Activated T-helper 1 cell treated with Interleukin-2 at 50 U/mL for 16 hours (primary cell): ENCODE results near the gene KRTAP12-4.
"Not testable (repeated sequence)": the region's sequence is repeated elsewhere in the genome, so short reads cannot be mapped to it uniquely, and the experiment has no call there.

Experiments used
- DNase-seq: peaks from one replicate; pipeline ENCODE4 v3.0.0-alpha.2; 2020; ENCODE audit warnings: low read depth

KRTAP12-4 gene

DNA sequence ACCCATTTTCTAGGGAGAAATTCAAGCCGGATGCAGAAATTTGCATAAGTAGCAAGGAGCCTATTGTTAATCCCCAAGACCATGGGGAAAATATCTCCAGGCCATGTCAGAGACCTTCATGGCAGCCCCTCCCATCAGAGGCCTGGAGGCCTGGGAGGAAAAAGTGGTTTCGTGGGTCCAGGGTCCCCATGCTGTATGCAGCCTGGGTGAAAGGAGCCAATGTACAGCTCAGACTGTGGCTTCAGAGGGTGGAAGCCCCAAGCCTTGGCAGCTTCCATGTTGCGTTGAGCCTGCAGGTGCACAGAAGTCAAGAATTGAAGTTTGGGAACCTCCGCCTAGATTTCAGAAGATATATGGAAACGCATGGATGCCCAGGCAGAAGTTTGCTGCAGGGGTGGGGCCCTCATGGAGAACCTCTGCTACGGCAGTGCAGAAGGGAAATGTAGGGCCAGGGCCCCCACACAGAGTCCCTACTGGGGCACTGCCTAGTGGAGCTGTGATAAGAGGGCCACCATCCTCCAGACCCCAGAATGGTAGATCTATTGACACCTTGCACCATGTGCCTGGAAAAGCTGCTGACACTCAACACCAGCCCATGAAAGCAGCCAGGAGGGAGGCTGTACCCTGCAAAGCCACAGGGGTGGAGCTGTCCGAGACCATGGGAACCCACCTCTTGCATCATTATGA lies 44.2 kb downstream of the KRTAP12-4 start:
- DNase-seq, result not testable (repeated sequence)

GRCh38 chr21:44609193-44609592 lies 45.3 kb downstream of the KRTAP12-4 start:
- no peak for DNase-seq

- no peak for DNase-seq
Observed at GRCh38 chr21:44606495-44606894, 48.0 kb downstream of the KRTAP12-4 start.
